IMR-90 (cell line): ENCODE measurements around the gene VDAC2. TPM values are rescaled to one million over a fixed set of nuclear protein-coding genes. Genes with fewer than 3 reads are reported as not detected.

Experiments
- ATAC-seq: fragments of 200-7000 bp; cut with Tn5 transposase; 2 replicates; pipeline ENCODE4 v1.9.1; 2020; ENCODE audit warnings: low read depth, mild to moderate bottlenecking, moderate library complexity
- BruUV-seq: library from RNA; stranded (reverse); fragments of 400-500 nt; replicated peaks from 2 replicates; lab custom pipeline; 2021; lab: Mats Ljungman, UMichigan
- CTCF ChIA-PET: fragments of 300-600 bp; formaldehyde crosslinking; extraction: SDS; loops from one replicate; lab custom pipeline; 2021; ENCODE audit warnings: antibody characterized with exemption; lab: Yijun Ruan, JAX
- POLR2A ChIA-PET: fragments of 300-600 bp; sonication (Branson Sonifier 250); formaldehyde crosslinking; loops from one replicate; lab custom pipeline; 2022; ENCODE audit warnings: antibody characterized with exemption; ENCODE audit not compliant: unreplicated experiment; lab: Charles Lee
- DNase-seq: peaks from one replicate; pipeline ENCODE4 v3.0.0; 2013
- H2AFZ ChIP-seq: replicated peaks from 2 replicates; pipeline ENCODE3; 2013; ENCODE audit warnings: low read length, mild to moderate bottlenecking; ENCODE audit not compliant: poor library complexity
- H2AK5ac ChIP-seq: 2 replicates; pipeline ENCODE4 v1.6.1; 2013; ENCODE audit warnings: low read depth, low read length, inconsistent platforms
- H2AK9ac ChIP-seq: replicated peaks from 2 replicates; pipeline ENCODE3; 2013; ENCODE audit warnings: mild to moderate bottlenecking, low read depth, low read length, moderate library complexity; ENCODE audit not compliant: poor library complexity
- H2BK120ac ChIP-seq: 2 replicates; pipeline ENCODE4 v1.6.1; 2013; ENCODE audit warnings: low read depth, low read length, inconsistent platforms
- H2BK15ac ChIP-seq: 3 replicates; pipeline ENCODE4 v1.6.1; 2013; ENCODE audit warnings: low read depth, low read length, inconsistent platforms
- H2BK20ac ChIP-seq: 2 replicates; pipeline ENCODE4 v1.6.1; 2013; ENCODE audit warnings: low read depth, mild to moderate bottlenecking, inconsistent platforms, low read length, moderate library complexity
- H2BK5ac ChIP-seq: 2 replicates; pipeline ENCODE4 v1.6.1; 2013; ENCODE audit warnings: mild to moderate bottlenecking, low read depth, low read length, inconsistent platforms; ENCODE audit not compliant: poor library complexity, severe bottlenecking
- H3K14ac ChIP-seq: replicated peaks from 2 replicates; pipeline ENCODE4 v1.6.1; 2013; ENCODE audit warnings: low read depth, low read length, inconsistent platforms
- H3K18ac ChIP-seq: 2 replicates; pipeline ENCODE4 v1.6.1; 2013; ENCODE audit warnings: low read depth, low read length, control low read depth
- H3K23ac ChIP-seq: 2 replicates; pipeline ENCODE4 v1.6.1; 2013; ENCODE audit warnings: low read depth, low read length, inconsistent platforms
- H3K27ac ChIP-seq: 2 replicates; pipeline ENCODE4 v1.5.1; 2013; ENCODE audit warnings: mild to moderate bottlenecking, control low read depth, low read length; ENCODE audit not compliant: insufficient read depth
- H3K27me3 ChIP-seq: 2 replicates; pipeline ENCODE4 v1.6.1; 2013; ENCODE audit warnings: low read length; ENCODE audit not compliant: control insufficient read depth, insufficient read depth
- H3K36me3 ChIP-seq: 2 replicates; pipeline ENCODE4 v1.6.1; 2013; ENCODE audit warnings: low read length, mixed read lengths; ENCODE audit not compliant: control insufficient read depth, insufficient read depth
- H3K4ac ChIP-seq: 2 replicates; pipeline ENCODE4 v1.6.1; 2013; ENCODE audit warnings: low read depth, low read length, inconsistent platforms
- H3K4me1 ChIP-seq: 2 replicates; pipeline ENCODE4 v1.6.1; 2013; ENCODE audit warnings: low read length, mixed read lengths; ENCODE audit not compliant: control insufficient read depth, insufficient read depth
- H3K4me2 ChIP-seq: 2 replicates; pipeline ENCODE4 v1.6.1; 2013; ENCODE audit warnings: low read depth, mild to moderate bottlenecking, control low read depth, low read length, moderate library complexity
- H3K4me3 ChIP-seq: 2 replicates; pipeline ENCODE4 v1.5.1; 2013; ENCODE audit warnings: low read depth, mild to moderate bottlenecking, control low read depth, low read length, moderate library complexity; ENCODE audit not compliant: insufficient read depth
- H3K56ac ChIP-seq: 2 replicates; pipeline ENCODE4 v1.6.1; 2013; ENCODE audit warnings: low read length, inconsistent platforms; ENCODE audit not compliant: insufficient read depth; ENCODE audit errors: extremely low read depth
- H3K79me1 ChIP-seq, 2 experiments: 2 replicates each; pipeline ENCODE4 v1.6.1; 2013; ENCODE audit warnings: low read length in 2 of 2, inconsistent platforms in 1 of 2, low read depth in 1 of 2
- H3K9ac ChIP-seq: 2 replicates; pipeline ENCODE4 v1.6.1; 2013; ENCODE audit warnings: low read depth, low read length, control low read depth
- H3K9me1 ChIP-seq: 2 replicates; pipeline ENCODE4 v1.6.1; 2013; ENCODE audit warnings: low read length, inconsistent platforms; ENCODE audit not compliant: insufficient read depth
- H3K9me3 ChIP-seq: 2 replicates; pipeline ENCODE4 v1.6.1; 2013; ENCODE audit warnings: low read length; ENCODE audit not compliant: control insufficient read depth, insufficient read depth
- H4K20me1 ChIP-seq: 2 replicates; pipeline ENCODE4 v1.6.1; 2013; ENCODE audit warnings: low read length, inconsistent platforms; ENCODE audit not compliant: insufficient read depth
- H4K5ac ChIP-seq: 2 replicates; pipeline ENCODE4 v1.6.1; 2013; ENCODE audit warnings: mild to moderate bottlenecking, low read depth, low read length, control low read depth
- H4K8ac ChIP-seq, 2 experiments: 2 replicates each; pipeline ENCODE4 v1.6.1; 2013; ENCODE audit warnings: low read depth in 2 of 2, low read length in 2 of 2, control low read depth in 1 of 2, inconsistent platforms in 1 of 2
- H4K91ac ChIP-seq: 2 replicates; pipeline ENCODE4 v1.6.1; 2013; ENCODE audit warnings: low read depth, low read length, inconsistent platforms; ENCODE audit not compliant: insufficient read depth
- BHLHE40 ChIP-seq: fragments of 150-350 bp; IDR thresholded peaks from 2 replicates; pipeline ENCODE4 v1.6.1; 2016; ENCODE audit warnings: mild to moderate bottlenecking, low read depth, low read length
- CHD1 ChIP-seq: IDR thresholded peaks from 2 replicates; pipeline ENCODE4 v1.6.1; 2012; ENCODE audit warnings: low read depth, low read length, improper control_type of control experiment
- CTCF ChIP-seq: conservative IDR thresholded peaks from 2 replicates; pipeline ENCODE4 v1.5.1; 2012; ENCODE audit warnings: mild to moderate bottlenecking, low read depth, low read length, improper control_type of control experiment
- ELK1 ChIP-seq: fragments of 150-350 bp; IDR thresholded peaks from 2 replicates; pipeline ENCODE4 v1.6.1; 2016; ENCODE audit warnings: low read depth, mild to moderate bottlenecking, low read length, moderate library complexity, borderline replicate concordance
- MAFK ChIP-seq: IDR thresholded peaks from 2 replicates; pipeline ENCODE4 v1.6.1; 2012; ENCODE audit warnings: low read depth, low read length, improper control_type of control experiment
- MAZ ChIP-seq: IDR thresholded peaks from 2 replicates; pipeline ENCODE4 v1.6.1; 2012; ENCODE audit warnings: low read depth, mild to moderate bottlenecking, low read length, improper control_type of control experiment, moderate library complexity, borderline replicate concordance
- MXI1 ChIP-seq: IDR thresholded peaks from 2 replicates; pipeline ENCODE4 v1.6.1; 2012; ENCODE audit warnings: low read depth, mild to moderate bottlenecking, low read length, moderate library complexity, borderline replicate concordance
- NFE2L2 ChIP-seq: fragments of 150-350 bp; IDR thresholded peaks from 2 replicates; pipeline ENCODE4 v1.6.1; 2016; ENCODE audit warnings: low read depth, mild to moderate bottlenecking, low read length
- POLR2A ChIP-seq: IDR thresholded peaks from 2 replicates; pipeline ENCODE4 v1.6.1; 2012; ENCODE audit warnings: mild to moderate bottlenecking, low read depth, low read length
- RCOR1 ChIP-seq: IDR thresholded peaks from 2 replicates; pipeline ENCODE4 v1.6.1; 2012; ENCODE audit warnings: mild to moderate bottlenecking, low read length, improper control_type of control experiment; ENCODE audit not compliant: insufficient replicate concordance
- RFX5 ChIP-seq: IDR thresholded peaks from 2 replicates; pipeline ENCODE4 v1.8.0; 2012; ENCODE audit warnings: low read depth, mild to moderate bottlenecking, low read length, moderate library complexity
- WGBS, 2 experiments: methylation state at CpG; one replicate each; pipeline versions ENCODE4 v1.1.5 to v1.1.7; 2013; ENCODE audit warnings: missing lambda C conversion rate in 2 of 2; ENCODE audit not compliant: insufficient read length in 1 of 2; ENCODE audit errors: extremely low coverage in 2 of 2; 5-methylcytosine and 5-hydroxymethylcytosine counted together
- dilution Hi-C: fragments of 300-500 bp; cut with HindIII; formaldehyde crosslinking; loops from one replicate; pipeline ENCODE4 v1.14.3; 2018; ENCODE audit warnings: low sequenced_read_pairs; ENCODE audit not compliant: unreplicated experiment
- in situ Hi-C: fragments of 300-500 bp; cut with MboI; formaldehyde crosslinking; loops from 3 replicates; pipeline ENCODE4 v1.14.3; 2019; ENCODE audit warnings: low sequenced_read_pairs, inconsistent platforms, mixed read lengths
- intact Hi-C: fragments of 100-400 bp; cut with micrococcal nuclease; formaldehyde crosslinking; loops from 2 replicates; pipeline ENCODE4 v1.10.0; 2022
- polyA plus RNA-seq, 3 experiments: library from polyadenylated mRNA; depleted of rRNA; stranded (reverse); fragments of >200 nt; gene quantifications; 2 replicates each; pipeline ENCODE4 v1.2.3, GENCODE V29; 2012; ENCODE audit warnings: low replicate concordance in 1 of 3
- total RNA-seq: library from RNA; depleted of rRNA; stranded (reverse); fragments of >200 nt; gene quantifications from 2 replicates; pipeline ENCODE4 v1.2.3, GENCODE V29; 2012

The VDAC2 gene
- total and polyA plus RNA-seq, 2 of the 4 experiments (the other 2 are of a cell fraction) = 122 to 139 TPM

- no peak overlapping the region for H4K8ac ChIP-seq
- H2BK15ac ChIP-seq = no peak overlapping the region
- H3K4me3 ChIP-seq = no peak overlapping the region
- dilution Hi-C loops (no loop called here), intact Hi-C loops (no loop called here), in situ Hi-C loops (no loop called here)
- ATAC-seq = no peak
- H3K27ac ChIP-seq = no peak overlapping the region
- TF ChIP-seq MXI1 (no peak), NFE2L2 (no peak), ELK1 (no peak), RFX5 (no peak), MAZ (no peak), RCOR1 (no peak), BHLHE40 (no peak), CHD1 (no peak), POLR2A (no peak), MAFK (no peak), CTCF (no peak)
- H2BK5ac ChIP-seq = no peak overlapping the region
- WGBS, 2 experiments = 100% methylated on average over 1 of the region's 6 CpGs; no CpG with 5 or more reads in 1 of the 2 experiments
- ChIA-PET POLR2A (no interaction called here), CTCF (interaction anchor here (0.6 kb wide), 2 partner anchors 10 to 168 kb away, joined by 3 to 9 read pairs; no protein-coding TSS in a partner anchor)
- no peak overlapping the region for H4K5ac ChIP-seq
- H3K14ac ChIP-seq = no peak overlapping the region
- H3K4me2 ChIP-seq = no peak overlapping the region
- peaks cover 1% of the 10 kb centered on the region; the same call in 1 of the 2 replicates for H3K9me3 ChIP-seq
- no TSS peak for BruUV-seq
- H4K91ac ChIP-seq = no peak overlapping the region
- no peak overlapping the region for H3K23ac ChIP-seq
- no peak overlapping the region for H3K4ac ChIP-seq
- H2BK20ac ChIP-seq = no peak overlapping the region
- no peak overlapping the region for H2AK9ac ChIP-seq
- no peaks in the 10 kb centered on the region for H3K36me3 ChIP-seq
- DNase-seq = no peak
- H3K18ac ChIP-seq = no peak overlapping the region
- no peak overlapping the region for H2AK5ac ChIP-seq
- H3K79me1 ChIP-seq = no peaks in the 10 kb centered on the region
- no peak overlapping the region for H3K9ac ChIP-seq
- H3K27me3 ChIP-seq = no peaks in the 10 kb centered on the region
- H2BK120ac ChIP-seq = no peak overlapping the region
- no peaks in the 10 kb centered on the region; the same call in 1 of the 2 replicates for H3K4me1 ChIP-seq
- no peaks in the 10 kb centered on the region for H3K9me1 ChIP-seq
- no peak overlapping the region for H3K56ac ChIP-seq
- no peaks in the 10 kb centered on the region for H4K20me1 ChIP-seq
- no peak overlapping the region for H2AFZ ChIP-seq
These were observed 35.9 kb downstream of the VDAC2 start for GRCh38 chr10:75246506-75246905.
